H9 (cell line): Measurements from ENCODE around the gene SRPK2. TPM values are rescaled to one million over a fixed set of nuclear protein-coding genes. Genes with fewer than 3 reads are reported as not detected.
A peak's percentile ranks its signal among the peaks of the same experiment; 100 is the strongest.

Experiments
- DNase-seq: peaks from one replicate; pipeline ENCODE4 v3.0.0-alpha.2; 2017
- H2AFZ ChIP-seq: one replicate; pipeline ENCODE4 v1.6.1; 2013; ENCODE audit warnings: mild to moderate bottlenecking, low read length, control low read depth, moderate library complexity
- H2AK5ac ChIP-seq: 2 replicates; pipeline ENCODE4 v1.6.1; 2013; ENCODE audit warnings: low read length, control low read depth, mixed read lengths; ENCODE audit not compliant: insufficient read length
- H2BK120ac ChIP-seq: one replicate; pipeline ENCODE4 v1.6.1; 2013; ENCODE audit warnings: low read depth, mild to moderate bottlenecking, low read length, control low read depth, inconsistent platforms; ENCODE audit not compliant: poor library complexity, severe bottlenecking
- H2BK12ac ChIP-seq: 2 replicates; pipeline ENCODE4 v1.6.1; 2013; ENCODE audit warnings: low read length, control low read depth, mixed read lengths, low read depth; ENCODE audit not compliant: insufficient read length
- H2BK15ac ChIP-seq: 2 replicates; pipeline ENCODE4 v1.6.1; 2013; ENCODE audit warnings: low read depth, low read length, control low read depth
- H2BK20ac ChIP-seq: one replicate; pipeline ENCODE4 v1.6.1; 2013; ENCODE audit warnings: low read depth, mild to moderate bottlenecking, low read length, control low read depth, inconsistent platforms; ENCODE audit not compliant: poor library complexity, severe bottlenecking
- H2BK5ac ChIP-seq: 2 replicates; pipeline ENCODE4 v1.6.1; 2013; ENCODE audit warnings: low read length, control low read depth, mixed read lengths; ENCODE audit not compliant: insufficient read length
- H3K14ac ChIP-seq: 2 replicates; pipeline ENCODE4 v1.6.1; 2013; ENCODE audit warnings: low read length, control low read depth; ENCODE audit not compliant: insufficient read depth
- H3K18ac ChIP-seq: 2 replicates; pipeline ENCODE4 v1.6.1; 2013; ENCODE audit warnings: low read depth, mild to moderate bottlenecking, mixed read lengths, low read length, control low read depth; ENCODE audit not compliant: insufficient read length
- H3K23ac ChIP-seq: 2 replicates; pipeline ENCODE4 v1.6.1; 2013; ENCODE audit warnings: low read length, control low read depth, mixed read lengths, low read depth; ENCODE audit not compliant: insufficient read length
- H3K23me2 ChIP-seq: 2 replicates; pipeline ENCODE4 v1.6.1; 2013; ENCODE audit warnings: low read depth, mild to moderate bottlenecking, mixed read lengths, low read length, control low read depth; ENCODE audit not compliant: insufficient read length, poor library complexity, severe bottlenecking
- H3K27ac ChIP-seq: 2 replicates; pipeline ENCODE4 v1.5.1; 2013; ENCODE audit warnings: low read length, control low read depth, mixed read lengths, low read depth; ENCODE audit not compliant: insufficient read length
- H3K27me3 ChIP-seq: 2 replicates; pipeline ENCODE4 v1.6.1; 2013; ENCODE audit warnings: low read length, control low read depth, inconsistent platforms; ENCODE audit not compliant: insufficient read depth
- H3K4ac ChIP-seq: 2 replicates; pipeline ENCODE4 v1.6.1; 2013; ENCODE audit warnings: low read depth, mild to moderate bottlenecking, control low read depth, inconsistent platforms, low read length, moderate library complexity
- H3K4me1 ChIP-seq: 2 replicates; pipeline ENCODE4 v1.6.1; 2013; ENCODE audit warnings: low read length, control low read depth, inconsistent platforms; ENCODE audit not compliant: insufficient read depth
- H3K4me2 ChIP-seq: 2 replicates; pipeline ENCODE4 v1.6.1; 2013; ENCODE audit warnings: low read length, control low read depth, mixed read lengths; ENCODE audit not compliant: insufficient read length, insufficient read depth
- H3K56ac ChIP-seq: 2 replicates; pipeline ENCODE4 v1.6.1; 2013; ENCODE audit warnings: low read depth, mild to moderate bottlenecking, mixed read lengths, low read length, control low read depth; ENCODE audit not compliant: insufficient read length
- H3K79me1 ChIP-seq: 2 replicates; pipeline ENCODE4 v1.6.1; 2013; ENCODE audit warnings: low read depth, mild to moderate bottlenecking, moderate library complexity, low read length, control low read depth, inconsistent platforms; ENCODE audit not compliant: insufficient read depth, poor library complexity, severe bottlenecking
- H3K79me2 ChIP-seq: 2 replicates; pipeline ENCODE4 v1.6.1; 2013; ENCODE audit warnings: low read length, control low read depth, inconsistent platforms; ENCODE audit not compliant: insufficient read depth
- H3K9ac ChIP-seq: 2 replicates; pipeline ENCODE4 v1.6.1; 2013; ENCODE audit warnings: low read length, control low read depth, mixed read lengths; ENCODE audit not compliant: insufficient read length; ENCODE audit errors: extremely low read depth
- H3K9me3 ChIP-seq: one replicate; pipeline ENCODE4 v1.6.1; 2013; ENCODE audit warnings: low read depth, low read length, inconsistent platforms; ENCODE audit not compliant: control insufficient read depth
- H3T11ph ChIP-seq: one replicate; pipeline ENCODE4 v1.6.1; 2013; ENCODE audit warnings: mild to moderate bottlenecking, low read length, control low read depth, inconsistent platforms
- H4K20me1 ChIP-seq: one replicate; pipeline ENCODE4 v1.6.1; 2013; ENCODE audit not compliant: control insufficient read depth, insufficient read length, insufficient read depth
- H4K5ac ChIP-seq: 2 replicates; pipeline ENCODE4 v1.6.1; 2013; ENCODE audit warnings: low read depth, mild to moderate bottlenecking, mixed read lengths, low read length, control low read depth; ENCODE audit not compliant: insufficient read length
- H4K8ac ChIP-seq: replicated peaks from 2 replicates; pipeline ENCODE4 v1.6.1; 2013; ENCODE audit warnings: low read length, control low read depth, mixed read lengths, low read depth; ENCODE audit not compliant: insufficient read length
- H4K91ac ChIP-seq: 2 replicates; pipeline ENCODE4 v1.6.1; 2013; ENCODE audit warnings: low read depth, mild to moderate bottlenecking, moderate library complexity, mixed read lengths, low read length, control low read depth; ENCODE audit not compliant: insufficient read length
- H3K27ac Mint-ChIP-seq, 3 experiments: 2 replicates in 2 of 3; 3 replicates in 1 of 3; pipeline ENCODE4 v1.8.0; 2020 to 2021; ENCODE audit warnings: mixed read lengths in 3 of 3, mild to moderate bottlenecking in 1 of 3, moderate library complexity in 1 of 3
- H3K27me3 Mint-ChIP-seq: 2 replicates; pipeline ENCODE4 v1.8.0; 2021; ENCODE audit warnings: low read depth, mild to moderate bottlenecking, moderate library complexity, mixed read lengths
- H3K36me3 Mint-ChIP-seq, 3 experiments: 2 replicates in 2 of 3; 3 replicates in 1 of 3; pipeline ENCODE4 v1.8.0; 2020 to 2021; ENCODE audit warnings: low read depth in 3 of 3, mixed read lengths in 3 of 3; ENCODE audit not compliant: insufficient read depth in 1 of 3
- H3K4me1 Mint-ChIP-seq, 2 experiments: 2 replicates each; pipeline ENCODE4 v1.8.0; 2020; ENCODE audit warnings: mixed read lengths in 2 of 2
- H3K4me3 Mint-ChIP-seq, 2 experiments: 2 replicates in 1 of 2; 3 replicates in 1 of 2; pipeline ENCODE4 v1.8.0; 2020 to 2021; ENCODE audit warnings: mild to moderate bottlenecking in 2 of 2, mixed read lengths in 2 of 2, moderate library complexity in 1 of 2
- H3K9me3 Mint-ChIP-seq, 2 experiments: 2 replicates in 1 of 2; 3 replicates in 1 of 2; pipeline ENCODE4 v1.8.0; 2020; ENCODE audit warnings: mild to moderate bottlenecking in 2 of 2, mixed read lengths in 2 of 2, moderate library complexity in 1 of 2
- WGBS: extraction: QIAGEN DNeasy Blood & Tissue Kit; methylation state at CpG from one replicate; pipeline ENCODE4 v1.1.7; 2013; ENCODE audit warnings: missing lambda C conversion rate, low lambda C conversion rate, mixed read lengths; ENCODE audit not compliant: insufficient read length; ENCODE audit errors: extremely low coverage; 5-methylcytosine and 5-hydroxymethylcytosine counted together
- total RNA-seq: library from RNA; stranded (reverse); gene quantifications from 2 replicates; pipeline ENCODE4 v1.2.1, GENCODE V29; 2021
- TF ChIP-seq, protein P1 (sequence below): fragments of 200-600 bp; sonication (generic); conservative IDR thresholded peaks from 3 replicates; pipeline ENCODE4 v1.8.0; 2021; ENCODE audit warnings: antibody characterized with exemption, mild to moderate bottlenecking

The SRPK2 gene
- total RNA-seq, 1 experiment from 2014 or later, result 41.1 TPM

DNA sequence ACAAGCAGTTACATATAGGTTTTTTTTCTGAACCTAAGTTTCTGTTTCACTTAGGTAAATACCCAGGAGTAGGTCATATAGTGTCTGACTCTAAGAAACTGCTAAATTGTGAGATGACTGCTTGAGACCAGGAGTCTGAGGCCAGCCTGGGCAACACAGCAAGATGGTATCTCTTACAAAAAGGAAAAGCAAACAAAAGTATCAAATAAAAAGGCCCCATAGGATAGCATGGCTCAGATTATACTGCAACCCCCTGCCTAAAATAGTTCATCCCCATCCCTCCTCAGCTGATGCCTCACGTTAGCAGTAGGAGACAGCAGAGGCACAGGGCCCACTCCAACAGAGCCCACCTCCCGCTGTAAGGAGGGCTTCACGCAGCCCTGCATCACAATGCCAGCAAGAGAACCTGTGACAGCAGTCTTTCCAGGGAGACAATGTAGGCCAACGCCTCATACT is 90.3 kb downstream of the SRPK2 start:
- no peak overlapping the region for H3K18ac ChIP-seq
- H2BK15ac ChIP-seq, result no peak overlapping the region
- H3K4me1 ChIP-seq, result peaks cover 3% of the 10 kb centered on the region; the same call in 1 of the 2 replicates
- no peak overlapping the region for H3K56ac ChIP-seq
- peaks cover 6% of the 10 kb centered on the region; the same call in 1 of the 2 replicates for H3K79me2 ChIP-seq
- H3K23me2 ChIP-seq, result no peaks in the 10 kb centered on the region
- H2BK5ac ChIP-seq, result no peak overlapping the region
- H3K27ac Mint-ChIP-seq, result peak overlapping the region in 2 of 3 experiments; percentile 45 to 90; a peak in 4 of 7 replicates
- H3K36me3 Mint-ChIP-seq, result no peaks in the 10 kb centered on the region
- H2BK12ac ChIP-seq, result no peak overlapping the region
- no peak overlapping the region for H2BK20ac ChIP-seq
- peaks cover 29 to 30% of the 10 kb centered on the region in 2 experiments for H3K4me1 Mint-ChIP-seq
- no peak overlapping the region for H2AK5ac ChIP-seq
- H4K91ac ChIP-seq, result no peak overlapping the region
- H4K5ac ChIP-seq, result no peak overlapping the region
- H2BK120ac ChIP-seq, result no peak overlapping the region
- TF ChIP-seq, protein P1, sequence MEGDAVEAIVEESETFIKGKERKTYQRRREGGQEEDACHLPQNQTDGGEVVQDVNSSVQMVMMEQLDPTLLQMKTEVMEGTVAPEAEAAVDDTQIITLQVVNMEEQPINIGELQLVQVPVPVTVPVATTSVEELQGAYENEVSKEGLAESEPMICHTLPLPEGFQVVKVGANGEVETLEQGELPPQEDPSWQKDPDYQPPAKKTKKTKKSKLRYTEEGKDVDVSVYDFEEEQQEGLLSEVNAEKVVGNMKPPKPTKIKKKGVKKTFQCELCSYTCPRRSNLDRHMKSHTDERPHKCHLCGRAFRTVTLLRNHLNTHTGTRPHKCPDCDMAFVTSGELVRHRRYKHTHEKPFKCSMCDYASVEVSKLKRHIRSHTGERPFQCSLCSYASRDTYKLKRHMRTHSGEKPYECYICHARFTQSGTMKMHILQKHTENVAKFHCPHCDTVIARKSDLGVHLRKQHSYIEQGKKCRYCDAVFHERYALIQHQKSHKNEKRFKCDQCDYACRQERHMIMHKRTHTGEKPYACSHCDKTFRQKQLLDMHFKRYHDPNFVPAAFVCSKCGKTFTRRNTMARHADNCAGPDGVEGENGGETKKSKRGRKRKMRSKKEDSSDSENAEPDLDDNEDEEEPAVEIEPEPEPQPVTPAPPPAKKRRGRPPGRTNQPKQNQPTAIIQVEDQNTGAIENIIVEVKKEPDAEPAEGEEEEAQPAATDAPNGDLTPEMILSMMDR, result no peak
- H3K27me3 ChIP-seq, result no peaks in the 10 kb centered on the region
- H3K4me2 ChIP-seq, result no peak overlapping the region
- H3K4me3 Mint-ChIP-seq, result no peak overlapping the region
- peaks cover 10% of the 10 kb centered on the region for H3K79me1 ChIP-seq
- no peak overlapping the region for H4K8ac ChIP-seq
- H3K9me3 ChIP-seq, result no peaks in the 10 kb centered on the region
- H3K4ac ChIP-seq, result no peak overlapping the region
- no peaks in the 10 kb centered on the region for H3K9me3 Mint-ChIP-seq
- H4K20me1 ChIP-seq, result no peaks in the 10 kb centered on the region
- H3T11ph ChIP-seq, result no peak overlapping the region
- no peak overlapping the region for H3K27ac ChIP-seq
- H3K9ac ChIP-seq, result no peak overlapping the region
- no peak overlapping the region for H3K23ac ChIP-seq
- no peak overlapping the region for H2AFZ ChIP-seq
- no peak overlapping the region; the same call in 1 of the 2 replicates for H3K14ac ChIP-seq
- WGBS, result no CpG with 5 or more reads among the region's 4 CpGs
- DNase-seq, result peak; percentile 47
- no peaks in the 10 kb centered on the region for H3K27me3 Mint-ChIP-seq
